ENCODE measurements around the gene RELA. TPM values are rescaled to one million over a fixed set of nuclear protein-coding genes. Genes with fewer than 3 reads are reported as not detected.
A peak's percentile ranks its signal among the peaks of the same experiment; 100 is the strongest.

Gene RELA
- total RNA-seq, 1 donor: 31.8 TPM

DNA sequence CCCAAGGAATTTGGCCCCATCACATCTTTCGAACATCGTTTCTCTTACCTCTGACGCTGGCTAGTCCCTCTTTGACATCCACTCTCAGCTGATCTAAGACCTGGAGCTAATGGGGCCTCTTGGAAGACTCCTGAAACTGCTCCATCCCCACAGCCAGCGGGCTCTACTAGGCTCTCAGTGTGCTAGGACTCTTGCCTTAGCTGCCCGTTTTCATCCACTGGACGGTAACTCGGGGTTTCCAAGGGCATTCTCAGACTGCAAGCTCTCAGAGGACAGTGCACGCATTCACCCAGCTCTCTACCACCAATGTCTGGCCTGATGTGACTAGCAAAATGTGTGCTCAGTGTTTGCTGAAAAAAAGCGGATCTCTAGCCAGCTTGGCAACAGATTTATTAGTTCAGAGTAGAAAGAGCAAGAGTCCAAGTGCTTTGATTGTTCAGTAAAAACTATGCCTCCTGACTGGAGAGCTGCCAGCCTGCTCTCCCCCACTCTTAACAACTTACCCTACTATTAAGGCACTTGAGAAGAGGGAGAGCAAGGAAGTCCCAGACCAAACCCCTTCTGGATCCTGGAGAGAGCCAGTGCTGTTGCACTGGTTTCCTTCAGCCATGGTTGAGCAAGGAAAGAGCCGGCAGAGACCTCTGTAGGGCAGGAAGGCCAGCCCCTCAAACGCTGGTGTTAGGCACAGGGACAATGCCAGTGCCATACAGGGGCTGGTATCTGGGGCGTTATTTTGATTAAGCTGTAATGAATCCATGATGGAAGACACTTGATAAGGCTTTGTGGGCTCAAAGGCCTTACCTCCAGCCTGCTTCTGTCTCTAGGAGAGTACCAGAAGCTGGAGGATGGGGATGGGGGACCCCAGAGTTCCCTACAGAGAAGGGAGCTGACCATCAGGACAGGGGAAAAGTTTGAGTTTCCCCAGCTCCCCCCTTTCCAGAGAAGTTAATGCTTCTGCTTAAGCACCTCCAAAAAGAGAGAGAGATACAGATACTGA, 9.2 kb downstream of the RELA start:
- Histone ChIP-seq H2AFZ (ENCODE audit: low read length) (peak overlapping the region; percentile 52), H3K27ac (ENCODE audit: low read depth, low read length) (peak overlapping the region; percentile 82), H3K4me1 (ENCODE audit: insufficient read depth, low read length) (peaks cover 19% of the 10 kb centered on the region), H3K4me2 (ENCODE audit: insufficient read depth, low read length) (peak overlapping the region; percentile 81), H3K36me3 (ENCODE audit: insufficient read depth, low read length) (peaks cover 59% of the 10 kb centered on the region), H3K4me3 (ENCODE audit: insufficient read depth, low read length) (peak overlapping the region; percentile 70), H3K9me3 (ENCODE audit: low read depth, low read length) (no peaks in the 10 kb centered on the region), H3K79me2 (ENCODE audit: insufficient read depth, low read length) (peaks cover 14% of the 10 kb centered on the region), H3K27me3 (ENCODE audit: insufficient read depth, low read length) (no peaks in the 10 kb centered on the region), H4K20me1 (ENCODE audit: insufficient read depth, low read length) (peaks cover 7% of the 10 kb centered on the region)
- TF ChIP-seq, protein P1, sequence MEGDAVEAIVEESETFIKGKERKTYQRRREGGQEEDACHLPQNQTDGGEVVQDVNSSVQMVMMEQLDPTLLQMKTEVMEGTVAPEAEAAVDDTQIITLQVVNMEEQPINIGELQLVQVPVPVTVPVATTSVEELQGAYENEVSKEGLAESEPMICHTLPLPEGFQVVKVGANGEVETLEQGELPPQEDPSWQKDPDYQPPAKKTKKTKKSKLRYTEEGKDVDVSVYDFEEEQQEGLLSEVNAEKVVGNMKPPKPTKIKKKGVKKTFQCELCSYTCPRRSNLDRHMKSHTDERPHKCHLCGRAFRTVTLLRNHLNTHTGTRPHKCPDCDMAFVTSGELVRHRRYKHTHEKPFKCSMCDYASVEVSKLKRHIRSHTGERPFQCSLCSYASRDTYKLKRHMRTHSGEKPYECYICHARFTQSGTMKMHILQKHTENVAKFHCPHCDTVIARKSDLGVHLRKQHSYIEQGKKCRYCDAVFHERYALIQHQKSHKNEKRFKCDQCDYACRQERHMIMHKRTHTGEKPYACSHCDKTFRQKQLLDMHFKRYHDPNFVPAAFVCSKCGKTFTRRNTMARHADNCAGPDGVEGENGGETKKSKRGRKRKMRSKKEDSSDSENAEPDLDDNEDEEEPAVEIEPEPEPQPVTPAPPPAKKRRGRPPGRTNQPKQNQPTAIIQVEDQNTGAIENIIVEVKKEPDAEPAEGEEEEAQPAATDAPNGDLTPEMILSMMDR (IDR thresholded peaks at IDR 0.05; ENCODE audit: extremely low read depth, low read depth, low read length): no peak
- peak; percentile 39 for DNase-seq (ENCODE audit: insufficient read length, low spot score, missing footprints)

DNA sequence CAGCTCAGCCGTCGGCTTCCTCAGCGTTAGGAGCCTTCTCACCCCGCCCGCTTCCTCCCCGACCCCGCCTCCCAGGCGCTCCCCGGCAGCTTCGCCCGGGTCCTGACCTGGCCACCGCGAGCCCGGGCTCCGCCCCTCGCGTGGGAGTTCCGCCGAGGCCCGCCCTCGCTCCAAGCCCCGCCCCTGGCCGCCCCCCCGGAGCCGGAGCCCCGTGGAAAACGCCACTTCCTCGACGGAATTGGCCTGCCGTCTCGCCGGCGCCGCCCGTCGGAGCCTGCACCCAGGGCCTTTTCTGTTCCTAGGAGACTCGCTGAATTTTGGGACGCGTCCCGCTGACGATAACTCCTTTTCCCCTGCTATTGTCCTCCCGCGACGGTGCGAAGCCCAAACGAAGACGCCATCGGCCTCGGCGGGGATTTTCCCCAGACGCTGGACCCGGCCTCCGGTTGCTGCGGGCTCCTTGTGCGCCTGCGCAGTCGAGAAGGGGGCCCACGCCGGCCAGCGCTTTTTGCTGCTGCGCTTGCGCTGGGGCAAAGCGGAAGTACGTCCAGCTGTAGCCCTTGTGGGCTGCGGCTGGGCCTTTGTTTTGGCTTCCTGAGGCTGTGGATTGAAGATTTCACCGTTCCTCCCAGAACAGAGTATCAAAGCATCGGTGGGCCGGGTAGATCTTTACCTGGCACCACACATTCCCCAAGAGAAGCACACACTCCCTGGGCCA, 10.0 kb downstream of the RELA start:
- Histone ChIP-seq H3K4me3 (ENCODE audit: insufficient read depth, low read length) (peak overlapping the region; percentile 70), H4K20me1 (ENCODE audit: insufficient read depth, low read length) (peaks cover 4% of the 10 kb centered on the region), H3K27me3 (ENCODE audit: insufficient read depth, low read length) (no peaks in the 10 kb centered on the region), H3K27ac (ENCODE audit: low read depth, low read length) (peak overlapping the region; percentile 82), H3K79me2 (ENCODE audit: insufficient read depth, low read length) (peaks cover 9% of the 10 kb centered on the region), H2AFZ (ENCODE audit: low read length) (peak overlapping the region; percentile 89), H3K4me2 (ENCODE audit: insufficient read depth, low read length) (peak overlapping the region; percentile 81), H3K4me1 (ENCODE audit: insufficient read depth, low read length) (peaks cover 19% of the 10 kb centered on the region), H3K9me3 (ENCODE audit: low read depth, low read length) (no peaks in the 10 kb centered on the region), H3K36me3 (ENCODE audit: insufficient read depth, low read length) (peaks cover 50% of the 10 kb centered on the region)
- TF ChIP-seq, protein P1 (IDR thresholded peaks at IDR 0.05; ENCODE audit: extremely low read depth, low read depth, low read length): no peak
- DNase-seq (ENCODE audit: insufficient read length, low spot score, missing footprints): peak; percentile 100

DNA sequence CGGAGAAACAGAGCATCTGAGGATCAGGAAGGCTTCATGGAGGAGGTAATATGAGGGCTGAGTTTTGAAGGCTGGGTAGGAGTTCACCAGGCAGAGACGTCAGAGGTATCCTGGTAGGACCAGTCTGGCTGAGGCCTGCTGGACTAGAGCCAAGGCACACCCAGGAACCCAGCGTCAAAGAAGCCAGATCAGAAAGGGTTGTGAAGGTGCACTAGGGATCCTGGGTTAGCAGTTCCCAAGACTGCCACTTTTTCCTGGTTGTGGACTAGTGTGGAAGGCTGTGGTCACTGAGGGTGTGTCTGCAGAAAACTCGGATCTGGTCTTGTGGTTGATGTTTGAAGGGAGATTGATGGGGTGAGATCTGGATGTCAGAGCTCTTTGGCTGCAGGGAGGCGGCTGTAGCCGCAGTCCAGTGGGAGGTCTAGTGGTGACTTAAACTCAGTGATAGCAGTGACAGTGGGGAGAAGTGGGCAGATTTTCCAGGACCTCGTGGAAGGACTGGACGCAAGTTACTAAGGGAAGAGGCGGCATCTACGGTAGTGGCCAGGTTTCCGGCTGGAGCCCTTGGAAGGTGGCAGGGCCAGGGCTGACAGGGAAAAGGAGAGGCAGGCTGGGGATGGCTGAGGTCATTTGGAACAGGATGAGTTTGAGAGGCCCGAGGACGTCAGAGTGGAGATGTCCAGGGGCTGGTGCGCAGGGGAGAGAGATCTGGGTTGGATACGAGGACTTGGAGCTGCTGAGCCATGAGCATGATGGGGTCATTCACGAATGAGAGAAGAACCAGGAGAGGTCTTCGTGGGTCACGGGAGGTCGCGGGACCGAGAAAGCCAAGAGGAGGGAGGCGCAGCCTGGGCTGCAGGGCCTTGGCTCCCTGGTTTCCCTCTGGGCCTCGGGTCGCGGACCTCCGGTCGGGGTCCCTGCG, 10.9 kb downstream of the RELA start:
- Histone ChIP-seq H2AFZ (ENCODE audit: low read length) (peak overlapping the region; percentile 23), H4K20me1 (ENCODE audit: insufficient read depth, low read length) (no peaks in the 10 kb centered on the region), H3K27ac (ENCODE audit: low read depth, low read length) (peak overlapping the region; percentile 82), H3K9me3 (ENCODE audit: low read depth, low read length) (no peaks in the 10 kb centered on the region), H3K27me3 (ENCODE audit: insufficient read depth, low read length) (no peaks in the 10 kb centered on the region), H3K36me3 (ENCODE audit: insufficient read depth, low read length) (peaks cover 42% of the 10 kb centered on the region), H3K4me2 (ENCODE audit: insufficient read depth, low read length) (peak overlapping the region; percentile 81), H3K4me1 (ENCODE audit: insufficient read depth, low read length) (peaks cover 19% of the 10 kb centered on the region), H3K79me2 (ENCODE audit: insufficient read depth, low read length) (peaks cover 4% of the 10 kb centered on the region), H3K4me3 (ENCODE audit: insufficient read depth, low read length) (peak overlapping the region; percentile 70)
- TF ChIP-seq, protein P1 (IDR thresholded peaks at IDR 0.05; ENCODE audit: extremely low read depth, low read depth, low read length): no peak
- DNase-seq (ENCODE audit: insufficient read length, low spot score, missing footprints): peak; percentile 93
